DMS153 treated with DMSO at 0.1 percent for 48 hours (cell line): ENCODE data around the gene TEX101.

Experiments
- DNase-seq: peaks from one replicate; lab custom pipeline; 2025; ENCODE audit not compliant: unreplicated experiment; lab: John Stamatoyannopoulos, UW

Gene TEX101

DNA sequence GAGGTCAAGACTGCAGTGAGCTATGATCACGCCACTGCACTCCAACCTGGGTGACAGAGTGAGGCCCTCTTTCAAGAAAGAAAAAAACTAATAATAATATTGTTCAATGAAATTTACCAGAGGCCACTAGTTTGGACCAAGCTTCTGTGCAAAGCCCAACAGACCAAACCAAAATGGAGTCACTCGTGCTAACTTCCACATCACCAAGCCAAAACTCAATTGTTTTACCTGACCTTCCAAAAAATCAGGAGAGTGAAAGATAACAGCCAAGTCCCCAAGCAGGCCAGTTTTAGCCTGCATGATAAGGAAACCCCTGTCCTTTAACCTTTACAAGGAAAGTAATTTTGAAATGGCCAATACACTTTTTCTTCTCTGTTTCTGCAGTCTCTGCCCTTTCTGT is 30.7 kb downstream of the TEX101 start:
- no peak for DNase-seq

DNA sequence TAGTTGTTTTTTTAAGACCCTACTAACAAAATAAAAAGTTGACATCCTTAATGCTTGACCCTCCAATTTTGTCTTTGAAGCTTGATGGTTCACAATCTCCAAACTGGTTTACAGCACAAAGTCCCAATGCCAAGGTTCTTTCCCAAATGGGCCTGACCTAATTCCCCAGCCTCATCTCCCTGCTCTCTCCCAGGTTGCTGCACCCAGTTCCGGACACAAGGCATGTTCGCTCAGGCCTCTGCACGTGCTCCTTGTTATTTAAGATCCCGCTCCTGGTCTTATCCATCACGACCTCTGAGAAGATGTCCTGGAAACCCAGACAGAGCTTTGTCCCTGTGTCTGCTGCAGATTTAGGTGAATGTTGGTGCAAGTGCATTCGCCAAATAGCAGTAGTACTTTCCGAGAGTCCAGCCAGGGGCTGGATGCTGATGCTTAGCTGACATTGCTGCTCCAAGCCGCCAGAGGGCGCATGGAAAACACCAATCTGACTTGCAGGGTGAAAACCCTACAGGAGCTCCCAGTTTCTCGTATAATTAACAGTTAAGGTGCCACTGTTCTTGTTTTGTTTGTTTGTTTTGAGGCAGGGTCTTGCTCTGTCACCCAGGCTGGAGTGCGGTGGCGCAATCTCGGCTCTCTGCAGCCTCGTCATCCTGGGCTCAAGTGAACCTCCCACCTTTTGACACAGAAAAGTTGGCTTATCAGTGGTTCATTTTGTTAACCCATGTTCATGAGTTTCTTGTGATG is 32.2 kb downstream of the TEX101 start:
- DNase-seq = peak; percentile 77

DNA sequence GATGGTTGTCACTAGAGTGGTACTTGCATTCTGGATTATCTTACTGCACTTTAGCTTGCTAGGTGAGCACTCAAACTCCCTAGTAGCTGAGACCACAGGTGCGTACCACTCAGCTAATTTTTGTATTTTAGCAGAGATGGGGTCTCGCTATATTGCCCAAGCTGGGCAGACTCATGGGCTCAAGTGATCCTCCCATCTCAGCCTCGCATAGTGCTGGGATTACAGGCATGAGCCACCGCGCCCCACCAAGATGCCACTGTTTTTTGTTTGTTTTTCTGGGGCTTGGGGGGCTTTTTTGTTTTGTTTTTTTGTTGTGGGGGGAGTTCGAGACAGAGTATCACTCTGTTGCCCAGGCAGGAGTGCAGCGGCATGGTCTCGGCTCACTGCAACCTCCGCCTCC is 33.0 kb downstream of the TEX101 start:
- DNase-seq = no peak

DNA sequence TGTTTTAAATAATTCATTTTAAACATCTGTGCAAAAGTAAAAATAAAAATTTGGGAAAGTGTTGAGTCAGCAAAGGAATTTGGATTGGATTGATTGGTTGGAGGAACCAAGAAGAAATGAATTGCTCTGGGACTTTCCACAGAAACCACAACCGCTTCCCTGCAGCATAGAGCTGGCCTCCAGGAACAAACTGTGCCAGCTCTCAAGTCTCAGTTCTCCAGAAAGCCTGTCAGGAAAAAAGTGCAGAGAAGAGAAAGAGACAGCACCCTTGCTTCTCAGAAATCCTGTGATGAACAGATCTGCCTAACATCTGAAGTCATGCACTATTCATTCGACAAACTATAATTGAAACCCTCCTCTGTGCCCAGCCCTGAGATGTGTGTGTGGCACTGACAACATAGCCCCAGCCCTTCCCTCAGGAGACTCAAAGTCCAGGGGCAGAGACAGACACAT is 35.9 kb downstream of the TEX101 start:
- no peak for DNase-seq

DNA sequence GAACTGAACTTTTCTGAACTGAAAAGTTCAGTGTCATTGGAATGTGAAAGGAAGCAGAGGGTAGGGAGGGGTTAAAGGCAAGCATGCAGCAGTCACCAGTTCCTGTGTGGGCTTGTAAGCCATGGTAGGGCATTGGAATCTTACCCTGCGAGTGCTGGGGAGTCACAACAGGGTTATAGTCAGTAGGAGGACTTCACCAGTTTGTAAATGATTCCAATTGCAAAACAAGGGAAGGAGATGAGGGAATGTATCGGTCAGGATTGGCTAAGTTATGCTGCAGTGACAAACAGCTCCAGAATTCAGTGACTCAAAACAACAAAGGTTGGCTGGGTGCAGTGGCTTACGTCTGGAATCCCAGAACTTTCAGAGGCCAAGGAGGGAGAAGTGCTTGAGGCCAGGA is 37.9 kb downstream of the TEX101 start:
- DNase-seq = no peak

DNA sequence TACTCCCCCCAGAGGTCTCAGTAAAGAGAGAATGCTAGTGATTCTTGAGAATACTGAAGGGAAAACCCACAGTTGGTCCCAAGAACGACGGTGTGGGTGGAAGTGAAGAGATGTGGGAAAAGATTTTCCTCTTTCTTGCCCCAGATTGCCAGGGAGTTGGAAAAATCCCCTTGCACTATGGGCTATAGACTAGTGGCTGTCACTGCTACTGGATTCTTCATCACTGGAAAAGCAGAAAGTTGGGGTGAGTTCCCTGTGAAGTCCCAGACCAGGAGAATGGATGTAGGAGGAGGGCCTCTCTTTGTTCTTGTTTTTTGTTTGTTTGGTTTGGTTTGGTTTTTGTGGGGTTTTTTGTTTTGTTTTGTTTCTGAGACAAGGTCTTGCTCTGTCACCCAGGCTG is 39.3 kb downstream of the TEX101 start:
- DNase-seq = no peak

DNA sequence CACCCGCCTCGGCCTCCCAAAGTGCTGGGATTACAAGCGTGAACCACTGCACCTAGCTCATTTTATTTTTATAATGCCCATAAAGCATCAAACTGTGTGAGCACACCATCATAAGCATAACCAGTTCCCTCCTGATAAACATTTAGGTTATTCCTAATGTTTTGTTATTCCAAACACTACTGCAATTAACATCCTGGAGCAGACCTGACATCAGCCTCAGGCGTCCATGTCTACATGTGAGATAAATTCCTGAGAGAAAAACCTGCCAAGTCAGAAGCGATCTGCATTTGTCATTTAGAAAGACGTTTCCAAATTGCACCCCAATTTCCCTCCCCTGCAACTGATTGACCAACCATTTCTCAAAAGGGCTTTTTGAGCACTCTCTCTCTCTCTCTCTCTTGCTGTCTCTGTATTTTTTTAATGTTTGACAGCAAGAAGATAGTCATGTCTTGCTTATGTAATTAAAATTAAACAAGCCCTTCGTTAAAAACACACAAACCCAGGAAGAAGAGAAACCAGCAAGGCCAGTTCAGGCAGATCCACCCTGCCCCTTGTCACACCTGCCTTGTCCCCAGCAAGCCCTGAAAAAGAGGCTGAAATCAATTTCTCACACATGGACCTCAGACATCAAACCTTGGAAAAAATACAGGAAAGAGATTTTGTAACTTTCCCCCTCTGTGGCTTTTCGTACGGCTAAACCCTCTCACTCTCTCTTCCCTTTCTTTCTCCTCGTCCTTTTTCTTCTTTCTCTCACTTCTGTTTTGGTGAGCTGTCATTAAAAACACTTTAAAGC is 40.8 kb downstream of the TEX101 start:
- no peak for DNase-seq

DNA sequence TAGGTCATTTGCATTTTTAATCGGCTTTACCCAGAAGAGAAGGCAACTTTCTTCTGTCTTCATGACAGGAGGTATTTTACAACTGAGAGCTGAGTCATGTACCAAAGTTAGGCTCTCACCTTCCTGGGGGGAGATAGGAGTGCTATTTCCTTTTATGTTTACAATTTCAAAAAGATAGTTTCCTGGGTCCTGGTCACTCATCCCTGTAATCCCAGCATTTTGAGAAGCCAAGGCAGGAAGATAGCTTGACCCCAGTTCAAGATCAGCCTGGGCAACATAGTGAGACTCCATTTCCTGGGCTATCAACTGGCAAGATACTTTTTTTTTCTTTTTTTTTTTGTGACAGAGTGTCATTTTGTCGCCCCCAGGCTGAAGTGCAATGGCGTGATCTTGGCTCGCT is 43.1 kb downstream of the TEX101 start:
- DNase-seq = no peak

DNA sequence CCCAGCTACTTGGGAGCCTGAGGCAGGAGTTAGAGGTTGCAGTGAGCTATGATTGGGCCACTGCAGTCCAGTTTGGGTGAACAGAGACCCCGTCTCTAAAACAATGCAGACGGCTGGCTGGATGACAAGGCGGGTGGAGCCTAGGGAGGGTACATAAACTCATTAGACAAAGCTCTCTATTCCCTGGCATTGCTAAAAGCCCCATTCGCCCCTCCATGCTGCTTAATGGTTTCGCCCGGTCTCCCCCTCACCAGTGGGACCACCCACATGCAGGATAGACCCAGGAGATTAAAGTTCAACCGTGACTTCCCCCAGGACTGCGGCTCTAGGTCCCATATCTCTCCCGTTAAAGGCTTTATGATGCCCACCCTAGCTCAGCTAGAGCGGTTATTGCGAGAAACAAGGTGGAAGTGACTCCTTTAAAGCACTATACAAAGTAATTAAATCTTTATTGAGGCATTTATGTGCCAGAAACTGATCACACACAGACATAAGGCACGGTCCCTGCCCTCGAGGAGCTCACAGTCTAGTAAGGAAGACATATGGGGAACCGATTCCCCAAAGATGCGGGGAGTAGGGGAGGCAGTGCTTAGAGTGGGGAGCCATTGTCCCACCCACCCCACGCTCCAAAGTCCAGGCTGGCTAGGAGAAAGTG is 45.8 kb downstream of the TEX101 start:
- no peak for DNase-seq

DNA sequence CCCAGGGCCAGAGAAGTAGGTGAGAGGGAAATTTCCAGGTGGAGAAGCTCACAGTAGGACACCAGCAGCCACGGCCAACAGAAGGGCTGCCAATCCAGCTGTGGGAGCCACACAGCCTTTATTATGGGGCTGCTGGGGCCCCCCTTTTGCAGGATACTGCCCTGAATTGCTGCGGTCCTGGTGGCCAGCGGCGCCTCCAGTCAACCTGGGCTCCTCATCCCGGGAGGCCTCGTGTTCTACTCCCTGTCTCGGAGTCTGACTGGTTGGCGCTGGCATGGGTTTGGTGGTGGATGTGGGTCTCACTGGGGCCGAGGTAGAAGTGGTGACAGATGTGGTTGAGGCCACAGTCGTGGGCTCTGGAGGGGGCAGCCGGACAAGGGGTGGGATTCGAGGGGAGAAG is 46.6 kb downstream of the TEX101 start:
- DNase-seq = no peak

DNA sequence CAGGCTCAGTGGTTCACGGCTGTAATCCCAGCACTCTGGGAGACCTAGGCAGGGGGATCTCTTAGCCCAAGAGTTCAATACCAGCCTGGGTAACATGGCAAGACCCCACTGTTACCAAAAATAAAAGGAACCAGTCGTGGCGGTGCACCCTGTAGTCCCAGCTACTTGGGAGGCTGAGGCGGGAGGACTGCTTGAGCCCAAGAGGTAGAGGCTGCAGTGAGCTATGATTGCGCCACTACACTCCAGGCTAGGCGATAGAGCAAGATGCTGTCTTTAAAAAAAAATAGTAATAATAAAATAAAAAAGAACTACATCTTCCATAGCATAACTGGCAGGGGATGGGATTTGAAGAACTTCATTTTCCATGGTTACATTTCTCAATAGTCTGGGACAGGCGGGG is 47.7 kb downstream of the TEX101 start:
- no peak for DNase-seq

DNA sequence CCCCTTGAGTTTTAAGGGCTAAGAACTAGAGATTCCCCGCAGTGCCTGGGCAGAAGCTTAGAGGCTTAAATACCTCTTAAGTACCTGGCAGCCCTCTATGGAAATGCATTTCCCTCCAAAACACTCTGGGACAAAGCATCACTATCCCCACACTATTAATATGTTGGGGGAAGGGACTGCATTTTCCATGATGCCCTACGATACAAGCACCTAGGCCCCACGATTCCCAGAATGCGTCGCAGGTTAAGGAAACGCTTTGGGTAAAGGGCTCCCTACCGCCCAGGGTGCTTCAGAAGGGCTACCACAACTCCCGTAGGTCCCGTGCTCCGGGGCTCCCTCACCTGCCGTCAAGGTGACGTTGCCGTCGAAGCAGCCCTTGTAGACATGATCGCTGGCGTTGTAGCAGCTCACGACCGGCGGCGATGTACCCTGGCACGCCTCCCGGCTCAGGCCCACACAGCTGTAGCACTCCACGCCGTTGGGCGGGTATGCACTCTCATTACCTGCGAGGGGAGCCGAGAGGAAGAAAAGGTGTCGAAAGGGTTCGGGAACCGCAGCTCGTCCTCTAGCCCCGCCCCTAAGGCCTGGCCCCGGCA is 48.2 kb downstream of the TEX101 start:
- DNase-seq = peak; percentile 91

DNA sequence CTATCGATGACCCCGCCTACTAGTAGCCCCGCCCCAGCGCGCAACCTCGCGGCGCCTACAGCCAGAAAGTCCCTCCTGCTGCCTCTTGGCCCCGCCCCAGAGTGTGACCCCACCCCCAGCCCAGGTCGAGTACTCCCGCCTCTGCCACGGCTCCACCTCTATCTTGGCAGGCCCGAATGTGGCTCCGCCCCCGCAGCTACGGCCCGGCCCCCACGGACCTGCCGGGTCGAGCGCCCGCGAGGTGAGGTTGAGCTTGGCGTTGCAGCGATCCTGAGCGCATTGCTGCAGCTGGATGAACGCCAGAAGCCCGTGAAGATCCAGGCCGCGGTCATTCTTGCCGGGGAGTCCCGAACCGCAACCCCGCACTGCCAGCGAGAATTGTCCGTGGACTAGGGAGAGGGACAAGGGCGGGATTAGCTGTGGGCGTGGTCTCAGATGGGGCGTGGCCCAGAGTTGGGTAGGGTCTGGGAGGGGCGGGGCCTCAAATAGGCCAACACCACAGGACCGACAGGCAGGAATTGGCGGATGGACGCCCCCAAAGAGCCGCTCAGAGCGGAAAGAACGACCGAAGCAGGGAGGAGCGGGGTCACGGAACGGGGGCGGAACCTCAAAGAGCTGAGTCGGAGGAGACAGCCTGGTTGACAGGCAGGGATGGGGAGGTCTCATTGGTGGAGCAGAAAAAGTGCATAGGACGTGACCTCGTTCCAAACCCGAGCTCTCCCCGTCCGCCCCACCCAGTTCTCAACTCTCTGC is 48.9 kb downstream of the TEX101 start:
- DNase-seq = peak; percentile 91

DNA sequence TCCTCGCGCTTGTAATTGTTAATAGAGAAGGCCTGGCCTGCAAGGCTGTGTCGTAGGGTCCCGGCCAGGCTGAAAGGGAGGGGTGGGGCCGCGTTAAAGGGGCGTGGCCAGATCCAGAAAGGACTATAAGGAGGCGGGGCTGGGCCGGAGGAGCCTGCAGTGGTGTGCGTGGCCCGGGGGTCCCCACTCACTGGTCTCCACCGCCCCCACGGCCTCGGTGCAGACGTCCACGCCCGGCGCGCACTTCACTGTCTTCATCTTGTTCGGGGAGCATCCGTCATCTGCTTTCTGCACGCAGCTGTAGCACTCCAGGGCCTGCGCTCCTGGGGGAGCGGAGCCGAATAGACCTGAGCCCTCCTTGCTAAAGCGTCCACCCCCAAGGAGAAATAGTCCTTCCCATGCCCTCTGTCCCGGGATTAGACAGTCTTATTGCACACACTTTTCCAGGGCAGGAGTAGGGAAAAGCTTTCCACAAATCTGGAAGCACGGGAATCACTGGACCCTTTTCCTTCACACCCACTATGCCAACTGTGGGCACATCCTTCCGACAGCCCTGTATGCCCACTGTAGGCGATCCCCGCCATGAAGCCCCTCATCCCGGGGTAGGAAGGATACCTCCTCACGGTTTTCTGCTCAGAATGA is 49.6 kb downstream of the TEX101 start:
- DNase-seq = no peak

DNA sequence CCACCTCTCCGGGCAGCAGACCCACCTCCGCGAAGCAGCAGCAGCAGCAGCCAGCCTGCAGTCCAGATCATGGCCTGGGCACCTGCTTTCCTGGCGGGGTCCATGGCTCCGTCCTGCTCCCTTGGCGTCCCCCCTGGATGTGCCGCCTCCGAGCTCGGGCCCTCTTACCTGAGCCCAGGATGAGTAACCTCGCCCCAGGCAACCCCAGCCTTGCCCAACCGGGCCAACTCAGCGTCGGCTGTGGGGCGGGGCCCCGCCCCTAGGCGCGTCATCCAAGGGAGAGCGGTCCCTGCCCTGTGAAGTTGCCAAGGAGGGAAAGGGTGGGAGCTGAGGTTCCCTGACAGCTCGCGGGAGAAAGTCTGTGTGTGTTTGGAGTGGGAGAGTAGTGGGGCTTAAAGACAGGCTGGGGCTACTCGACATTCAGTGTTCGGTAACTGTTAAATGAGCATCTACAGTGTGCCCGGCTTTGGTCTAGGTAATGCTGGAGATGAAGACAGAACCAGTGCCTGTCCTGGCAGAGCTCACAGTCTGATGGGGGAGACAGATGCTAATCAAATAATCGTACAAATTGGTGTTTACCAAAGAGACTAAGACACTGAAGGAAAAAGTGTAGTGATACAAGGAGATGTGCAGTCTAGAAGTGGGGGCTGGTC is 50.9 kb downstream of the TEX101 start, which contains the start of gene LYPD3:
LYPD3 (minus strand) TSS at position 141 of the 653 bp plus-strand sequence; CDS start at position 104, 37 bp downstream.
- DNase-seq = no peak

DNA sequence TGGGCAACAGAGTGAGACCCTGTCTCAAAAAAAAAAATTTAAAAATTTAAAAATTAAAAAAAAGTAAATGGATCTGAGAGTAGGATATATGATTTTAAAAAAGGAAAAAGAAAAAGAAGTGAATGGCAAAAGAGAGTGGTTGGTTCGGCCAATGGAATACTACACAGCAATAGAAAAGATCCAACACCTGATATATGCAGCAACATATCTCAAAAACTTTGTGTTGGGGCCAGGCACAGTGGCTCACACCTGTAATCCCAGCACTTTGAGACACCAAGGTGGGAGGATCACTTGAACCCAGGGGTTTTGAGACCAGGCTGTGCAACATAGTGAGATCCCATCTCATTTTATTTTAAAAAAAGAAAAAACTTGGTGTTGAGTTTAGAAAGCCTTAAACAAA is 52.1 kb downstream of the TEX101 start:
- DNase-seq = no peak

DNA sequence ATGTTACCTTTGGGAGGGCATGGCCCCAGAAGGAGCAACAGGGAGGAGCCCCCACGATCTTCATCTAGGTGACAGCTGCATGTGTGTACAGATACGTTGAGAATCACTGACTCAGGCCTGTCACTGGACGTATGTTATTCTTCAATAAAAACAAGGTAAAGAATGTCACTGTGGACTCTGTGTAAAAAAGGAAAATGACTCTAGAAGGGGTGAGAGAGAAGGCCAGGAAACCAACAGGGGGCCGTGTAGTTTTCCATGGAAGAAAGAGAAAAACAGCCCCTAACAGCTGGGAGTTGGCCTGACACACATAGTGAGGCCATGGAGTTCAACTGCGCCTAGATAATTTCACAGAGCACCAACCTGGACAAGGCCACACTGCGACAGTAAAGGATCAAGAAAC is 52.6 kb downstream of the TEX101 start:
- no peak for DNase-seq

DNA sequence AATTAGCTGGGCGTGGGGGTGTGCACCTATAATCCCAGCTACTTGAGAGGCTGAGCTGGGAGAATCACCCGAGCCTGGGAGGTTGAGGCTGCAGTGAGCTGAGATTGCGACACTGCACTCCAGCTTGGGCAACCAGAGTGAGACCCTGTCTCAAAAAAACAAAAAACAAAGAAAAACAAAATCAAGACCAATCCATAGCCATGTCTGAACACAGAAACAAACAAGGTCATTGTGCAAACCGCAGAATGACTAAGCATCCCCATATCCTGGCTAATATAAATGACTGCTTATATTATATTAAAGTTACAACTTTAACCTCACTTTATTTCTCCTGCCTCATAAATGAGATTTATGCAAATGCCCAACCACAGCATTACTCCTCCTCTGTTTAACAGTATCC is 53.0 kb downstream of the TEX101 start:
- no peak for DNase-seq
